Skin of body (tissue), 2 donors: ENCODE measurements around the gene WDR1. TPM values are rescaled to one million over a fixed set of nuclear protein-coding genes. Genes with fewer than 3 reads are reported as not detected.

Source experiments
- DNase-seq: peaks from one replicate; lab custom pipeline; 2025; lab: John Stamatoyannopoulos, UW
- total RNA-seq: library from RNA; depleted of rRNA; stranded (reverse); fragments of >200 nt; gene quantifications from one replicate; pipeline ENCODE4 v1.2.3, GENCODE V29; 2014

WDR1 gene
- total RNA-seq, 1 donor from 2014 or later = 90.7 TPM

- no peak for DNase-seq
Measured at GRCh38 chr4:10047967-10048366, 68.6 kb downstream of the WDR1 start.

- no peak for DNase-seq
Measured at GRCh38 chr4:10046471-10046870, 70.1 kb downstream of the WDR1 start.

GRCh38 chr4:10045481-10045880, 71.1 kb downstream of the WDR1 start:
- DNase-seq = no peak

GRCh38 chr4:10041036-10041435, 75.6 kb downstream of the WDR1 start:
- DNase-seq = no peak

- DNase-seq = no peak
Measured at GRCh38 chr4:10040049-10040892, 76.3 kb downstream of the WDR1 start.

GRCh38 chr4:10036807-10037342, 79.7 kb downstream of the WDR1 start:
- no peak for DNase-seq

GRCh38 chr4:10035130-10035529, 81.5 kb downstream of the WDR1 start:
- DNase-seq = no peak

GRCh38 chr4:10034612-10035104, 81.9 kb downstream of the WDR1 start:
- no peak for DNase-seq

GRCh38 chr4:10034136-10034535, 82.5 kb downstream of the WDR1 start:
- no peak for DNase-seq

GRCh38 chr4:10033191-10033881, 83.3 kb downstream of the WDR1 start:
- no peak for DNase-seq

- DNase-seq = no peak
Measured at GRCh38 chr4:10032625-10033024, 84.0 kb downstream of the WDR1 start.

- no peak for DNase-seq
Measured at GRCh38 chr4:10031668-10032590, 84.7 kb downstream of the WDR1 start.

- DNase-seq = no peak
Measured at GRCh38 chr4:10030972-10031667, 85.5 kb downstream of the WDR1 start.

- no peak for DNase-seq
Measured at GRCh38 chr4:10029403-10029802, 87.2 kb downstream of the WDR1 start.

- no peak for DNase-seq
Measured at GRCh38 chr4:10028910-10029309, 87.7 kb downstream of the WDR1 start.

GRCh38 chr4:10026485-10026884, 90.1 kb downstream of the WDR1 start:
- DNase-seq = no peak

GRCh38 chr4:10025230-10025806, 91.3 kb downstream of the WDR1 start:
- DNase-seq = no peak
